Measurements from ENCODE around the gene CHRNE. TPM values are rescaled to one million over a fixed set of nuclear protein-coding genes. Genes with fewer than 3 reads are reported as not detected.

CHRNE gene
- polyA plus RNA-seq, 1 donor (not counting 4 experiments of a cell fraction or from before 2014, with no cell fraction given): 0.04 TPM

DNA sequence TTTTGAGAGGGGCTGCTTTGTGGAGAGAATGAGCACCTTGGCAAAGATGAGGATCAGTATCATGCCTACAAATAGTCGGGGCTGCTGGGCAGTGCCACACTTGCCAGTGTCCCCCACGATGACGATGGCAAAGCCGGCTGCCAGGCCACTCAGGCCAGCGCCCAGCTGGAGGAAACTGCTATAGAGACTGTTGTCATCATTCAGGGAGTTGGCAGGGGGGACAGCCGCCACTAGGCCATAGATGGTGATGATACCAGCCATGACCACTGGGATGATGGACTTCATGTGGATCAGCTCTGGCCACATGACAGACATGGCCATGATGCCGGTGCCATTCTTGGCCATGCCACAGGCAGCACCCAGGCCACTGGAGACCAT, 46.0 kb downstream of the CHRNE start:
- TF ChIP-seq, protein P1, sequence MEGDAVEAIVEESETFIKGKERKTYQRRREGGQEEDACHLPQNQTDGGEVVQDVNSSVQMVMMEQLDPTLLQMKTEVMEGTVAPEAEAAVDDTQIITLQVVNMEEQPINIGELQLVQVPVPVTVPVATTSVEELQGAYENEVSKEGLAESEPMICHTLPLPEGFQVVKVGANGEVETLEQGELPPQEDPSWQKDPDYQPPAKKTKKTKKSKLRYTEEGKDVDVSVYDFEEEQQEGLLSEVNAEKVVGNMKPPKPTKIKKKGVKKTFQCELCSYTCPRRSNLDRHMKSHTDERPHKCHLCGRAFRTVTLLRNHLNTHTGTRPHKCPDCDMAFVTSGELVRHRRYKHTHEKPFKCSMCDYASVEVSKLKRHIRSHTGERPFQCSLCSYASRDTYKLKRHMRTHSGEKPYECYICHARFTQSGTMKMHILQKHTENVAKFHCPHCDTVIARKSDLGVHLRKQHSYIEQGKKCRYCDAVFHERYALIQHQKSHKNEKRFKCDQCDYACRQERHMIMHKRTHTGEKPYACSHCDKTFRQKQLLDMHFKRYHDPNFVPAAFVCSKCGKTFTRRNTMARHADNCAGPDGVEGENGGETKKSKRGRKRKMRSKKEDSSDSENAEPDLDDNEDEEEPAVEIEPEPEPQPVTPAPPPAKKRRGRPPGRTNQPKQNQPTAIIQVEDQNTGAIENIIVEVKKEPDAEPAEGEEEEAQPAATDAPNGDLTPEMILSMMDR (optimal IDR thresholded peaks at IDR 0.05 in 1 of 3, IDR thresholded peaks at IDR 0.05 in 1 of 3, conservative IDR thresholded peaks at IDR 0.05 in 1 of 3; ENCODE audit: extremely low read depth in 1 of 3, insufficient read depth in 2 of 3, low read length in 3 of 3): no peak
- TF ChIP-seq EZH2 (IDR thresholded peaks at IDR 0.05; ENCODE audit: low read length): no peak
- H3K27me3 ChIP-seq (ENCODE audit: control insufficient read depth, extremely low read depth, insufficient read depth, low read length): no peaks in the 10 kb centered on the region
- no peak overlapping the region for H3K4me2 ChIP-seq (ENCODE audit: control insufficient read depth, extremely low read depth, insufficient read depth, low read depth, low read length)
- no peaks in the 10 kb centered on the region for H3K9me1 ChIP-seq (ENCODE audit: control insufficient read depth, extremely low read depth, insufficient read depth, low read length)
- dilution Hi-C loops (cut with MboI; ENCODE audit: extremely low pct_ligation_motif_present, low sequenced_read_pairs): no loop called here
- FAIRE-seq (no peak), DNase-seq (ENCODE audit: low read depth, low spot score) (no peak)
- no peak overlapping the region for H2AFZ ChIP-seq (ENCODE audit: control insufficient read depth, low read length)
- H3K9me3 ChIP-seq (ENCODE audit: control insufficient read depth, low read depth, low read length): no peaks in the 10 kb centered on the region
- H3K4me3 ChIP-seq (ENCODE audit: control insufficient read depth in 2 of 3, extremely low read depth in 1 of 3, insufficient read depth in 2 of 3, low read depth in 1 of 3, low read length in 3 of 3): no peak overlapping the region
- peaks cover 57% of the 10 kb centered on the region for H3K79me2 ChIP-seq (ENCODE audit: control insufficient read depth, insufficient read depth, low read length)
- H3K4me1 ChIP-seq (ENCODE audit: control insufficient read depth, extremely low read depth, insufficient read depth, low read length): peaks cover 79% of the 10 kb centered on the region
- H3K27ac ChIP-seq (ENCODE audit: control insufficient read depth, insufficient read depth, low read length): peak overlapping the region; percentile 35
- no peak overlapping the region for H3K9ac ChIP-seq (ENCODE audit: control insufficient read depth, extremely low read depth, insufficient read depth, low read length)
- no peaks in the 10 kb centered on the region for H4K20me1 ChIP-seq (ENCODE audit: control insufficient read depth, extremely low read depth, insufficient read depth, low read length)
- peaks cover 1 to 21% of the 10 kb centered on the region in 2 experiments for H3K36me3 ChIP-seq (ENCODE audit: control insufficient read depth in 2 of 2, extremely low read depth in 1 of 2, insufficient read depth in 2 of 2, low read length in 2 of 2)

DNA sequence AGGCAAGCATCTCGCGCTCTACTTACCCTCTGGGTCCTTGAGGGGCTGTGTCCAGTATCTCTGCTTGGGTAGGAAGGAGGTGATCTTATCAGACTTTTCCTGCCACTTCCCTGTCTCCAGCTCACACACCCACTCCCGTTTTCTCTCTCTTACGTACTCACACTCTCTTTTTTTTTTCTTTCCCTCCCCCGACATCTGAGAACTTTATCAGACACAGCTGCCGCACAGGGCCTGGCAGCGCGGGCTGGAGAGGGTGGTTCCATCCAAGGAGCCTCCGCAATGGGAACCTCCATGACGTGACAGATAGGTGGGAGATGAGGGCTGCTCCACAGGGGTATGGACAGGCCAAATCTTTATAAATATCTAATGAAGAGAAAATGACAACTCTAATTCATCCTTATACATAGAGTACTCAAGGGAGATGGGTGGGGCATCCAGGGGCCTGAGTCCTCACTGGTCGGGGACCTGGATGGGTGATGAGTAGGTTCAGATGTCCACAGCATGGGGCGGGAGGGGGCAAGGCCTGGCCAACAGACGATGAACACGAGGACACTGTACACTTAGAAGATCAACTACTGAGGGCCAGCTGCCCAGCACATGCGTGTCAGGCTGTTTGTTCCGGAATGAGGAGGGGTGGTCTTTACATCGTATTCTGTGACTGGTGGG, 46.5 kb downstream of the CHRNE start:
- no peaks in the 10 kb centered on the region for H4K20me1 ChIP-seq (ENCODE audit: control insufficient read depth, extremely low read depth, insufficient read depth, low read length)
- no peak overlapping the region for H3K4me3 ChIP-seq (ENCODE audit: control insufficient read depth in 2 of 3, extremely low read depth in 1 of 3, insufficient read depth in 2 of 3, low read depth in 1 of 3, low read length in 3 of 3)
- peaks cover 54% of the 10 kb centered on the region for H3K79me2 ChIP-seq (ENCODE audit: control insufficient read depth, insufficient read depth, low read length)
- no peak overlapping the region for H3K27ac ChIP-seq (ENCODE audit: control insufficient read depth, insufficient read depth, low read length)
- no peak overlapping the region for H2AFZ ChIP-seq (ENCODE audit: control insufficient read depth, low read length)
- H3K27me3 ChIP-seq (ENCODE audit: control insufficient read depth, extremely low read depth, insufficient read depth, low read length): no peaks in the 10 kb centered on the region
- FAIRE-seq: no peak
- DNase-seq (ENCODE audit: low read depth, low spot score): no peak
- peaks cover 1 to 16% of the 10 kb centered on the region in 2 experiments for H3K36me3 ChIP-seq (ENCODE audit: control insufficient read depth in 2 of 2, extremely low read depth in 1 of 2, insufficient read depth in 2 of 2, low read length in 2 of 2)
- no peak overlapping the region for H3K9ac ChIP-seq (ENCODE audit: control insufficient read depth, extremely low read depth, insufficient read depth, low read length)
- no peaks in the 10 kb centered on the region for H3K9me3 ChIP-seq (ENCODE audit: control insufficient read depth, low read depth, low read length)
- H3K9me1 ChIP-seq (ENCODE audit: control insufficient read depth, extremely low read depth, insufficient read depth, low read length): peaks cover under 1% of the 10 kb centered on the region
- dilution Hi-C loops (cut with MboI; ENCODE audit: extremely low pct_ligation_motif_present, low sequenced_read_pairs): no loop called here
- TF ChIP-seq, protein P1 (optimal IDR thresholded peaks at IDR 0.05 in 1 of 3, IDR thresholded peaks at IDR 0.05 in 1 of 3, conservative IDR thresholded peaks at IDR 0.05 in 1 of 3; ENCODE audit: extremely low read depth in 1 of 3, insufficient read depth in 2 of 3, low read length in 3 of 3): no peak
- no peak for TF ChIP-seq EZH2 (IDR thresholded peaks at IDR 0.05; ENCODE audit: low read length)
- H3K4me1 ChIP-seq (ENCODE audit: control insufficient read depth, extremely low read depth, insufficient read depth, low read length): peaks cover 79% of the 10 kb centered on the region
- H3K4me2 ChIP-seq (ENCODE audit: control insufficient read depth, extremely low read depth, insufficient read depth, low read depth, low read length): no peak overlapping the region

Data from keratinocyte (primary cell).